GM12892 (cell line): ENCODE measurements around the gene MAMLD1.

ENCODE experiments used
- POLR2A ChIP-seq: IDR thresholded peaks from 2 replicates; pipeline ENCODE4 v1.6.1; 2011; ENCODE audit warnings: low read depth, low read length, control low read depth
- POLR2AphosphoS5 ChIP-seq: IDR thresholded peaks from 2 replicates; pipeline ENCODE4 v1.6.1; 2011; ENCODE audit warnings: low read depth, low read length, control low read depth
- TAF1 ChIP-seq: IDR thresholded peaks from 2 replicates; pipeline ENCODE4 v1.6.1; 2011; ENCODE audit warnings: low read depth, mild to moderate bottlenecking, control low read depth, low read length, borderline replicate concordance

- TF ChIP-seq POLR2AphosphoS5 = no peak
- TF ChIP-seq TAF1 = no peak
- no peak for TF ChIP-seq POLR2A
Observed at GRCh38 chrX:150324035-150324728, 38.9 kb upstream of the MAMLD1 start.
